ENCODE measurements around the gene EXOC4. TPM values are rescaled to one million over a fixed set of nuclear protein-coding genes. Genes with fewer than 3 reads are reported as not detected.

The EXOC4 gene
- polyA plus RNA-seq, 3 donors = 17.9 to 28.0 (median 22.3) TPM

- 88 to 95% (median 92%) methylated on average over 3 of the region's 3 CpGs for WGBS, 3 donors
- no peak overlapping the region for H3K27ac ChIP-seq (ENCODE audit: low read depth, low read length)
These were observed 308.5 kb downstream of the EXOC4 start for GRCh38 chr7:133561396-133561795.

DNA sequence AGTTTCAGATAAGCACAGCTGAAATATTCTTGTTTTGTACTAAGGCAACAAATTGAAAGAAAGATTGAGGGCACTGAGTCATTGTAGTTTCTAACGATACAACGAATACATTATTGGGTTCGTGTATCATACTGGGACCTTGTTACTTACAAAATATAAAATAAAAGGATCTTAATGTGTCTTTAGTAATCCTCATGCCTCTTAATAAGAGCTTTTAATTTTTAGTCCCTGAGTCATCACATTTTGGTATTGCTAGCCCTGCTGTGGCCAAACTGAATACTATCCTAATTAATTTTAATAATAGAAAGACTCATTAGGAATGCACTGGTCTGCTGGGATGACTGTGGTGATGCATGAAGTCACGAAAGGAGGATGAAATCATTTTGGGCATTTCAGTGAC lies 309.7 kb downstream of the EXOC4 start:
- no peak overlapping the region for H3K27ac ChIP-seq (ENCODE audit: low read depth, low read length)
- WGBS, 3 donors = 82 to 86% (median 85%) methylated on average over 4 of the region's 4 CpGs

DNA sequence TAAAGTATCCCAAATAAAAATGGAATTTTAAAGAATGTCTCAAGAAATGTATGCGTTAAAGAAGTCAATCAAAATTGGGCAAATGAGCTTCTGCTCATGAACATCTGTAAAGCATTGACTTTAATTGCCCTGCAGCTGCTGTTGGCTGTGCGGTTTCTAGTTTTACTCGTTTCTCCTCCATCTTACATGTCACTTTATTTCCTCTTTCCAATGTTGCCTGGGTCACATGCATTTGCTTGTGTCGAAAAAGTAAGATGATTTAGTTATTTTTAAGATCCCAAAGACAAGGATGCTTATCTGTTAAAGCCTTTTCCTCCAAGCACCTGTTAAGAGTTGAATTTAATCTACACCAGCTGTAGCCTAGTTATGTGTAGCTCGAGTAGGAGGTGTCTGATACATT lies 310.4 kb downstream of the EXOC4 start:
- H3K27ac ChIP-seq (ENCODE audit: low read depth, low read length) = no peak overlapping the region
- 61 to 91% (median 63%) methylated on average over 5 of the region's 5 CpGs for WGBS, 3 donors

GRCh38 chr7:133564484-133564883 lies 311.6 kb downstream of the EXOC4 start:
- no peak overlapping the region for H3K27ac ChIP-seq (ENCODE audit: low read depth, low read length)
- WGBS, 3 donors = 75 to 98% (median 97%) methylated on average over 2 of the region's 2 CpGs

GRCh38 chr7:133568544-133568943 lies 315.7 kb downstream of the EXOC4 start:
- 78 to 82% (median 80%) methylated on average over 3 of the region's 3 CpGs for WGBS, 3 donors
- no peak overlapping the region for H3K27ac ChIP-seq (ENCODE audit: low read depth, low read length)

DNA sequence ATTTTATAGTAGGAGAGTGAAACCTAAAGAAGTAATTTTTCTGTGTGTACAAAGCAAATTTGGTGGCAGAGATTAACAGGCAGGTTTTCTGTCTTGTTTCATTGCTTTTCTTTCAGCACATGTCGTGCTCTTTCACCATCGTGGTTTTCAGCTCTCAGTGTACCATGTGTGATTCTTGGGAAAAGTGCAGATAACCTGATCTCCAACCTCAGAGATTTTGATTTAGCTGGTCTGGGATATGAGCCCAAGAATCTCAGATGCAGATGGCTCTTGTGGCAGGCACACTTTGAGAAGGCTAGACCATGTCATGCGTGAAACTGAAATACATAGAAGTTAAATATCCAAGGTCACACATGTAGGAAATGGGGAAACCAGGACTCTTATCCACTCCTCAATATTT lies 317.4 kb downstream of the EXOC4 start:
- WGBS, 3 donors = 74 to 96% (median 80%) methylated on average over 3 of the region's 3 CpGs
- H3K27ac ChIP-seq (ENCODE audit: low read depth, low read length) = no peak overlapping the region

GRCh38 chr7:133571076-133571475 lies 318.2 kb downstream of the EXOC4 start:
- 53 to 92% (median 54%) methylated on average over 3 of the region's 3 CpGs for WGBS, 3 donors
- H3K27ac ChIP-seq (ENCODE audit: low read depth, low read length) = no peak overlapping the region

DNA sequence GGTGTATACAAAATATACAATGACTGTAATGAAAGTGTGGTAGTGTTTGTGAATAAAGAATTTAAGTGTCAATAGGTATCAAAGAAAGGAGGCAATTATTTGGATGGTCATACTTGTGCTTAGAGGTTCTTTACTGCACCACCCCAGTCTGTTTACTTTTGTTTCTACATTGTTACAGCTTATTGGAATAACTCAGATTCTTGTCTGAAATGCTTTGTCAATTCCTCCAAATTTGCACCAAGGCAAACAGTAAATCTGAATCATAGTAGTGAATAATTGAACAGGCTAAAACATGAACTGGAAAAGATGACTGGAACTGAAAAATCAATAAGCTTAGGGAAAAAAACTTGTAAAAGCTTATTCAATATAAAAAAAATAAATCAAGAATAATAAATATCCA lies 319.2 kb downstream of the EXOC4 start:
- H3K27ac ChIP-seq (ENCODE audit: low read depth, low read length) = no peak overlapping the region

DNA sequence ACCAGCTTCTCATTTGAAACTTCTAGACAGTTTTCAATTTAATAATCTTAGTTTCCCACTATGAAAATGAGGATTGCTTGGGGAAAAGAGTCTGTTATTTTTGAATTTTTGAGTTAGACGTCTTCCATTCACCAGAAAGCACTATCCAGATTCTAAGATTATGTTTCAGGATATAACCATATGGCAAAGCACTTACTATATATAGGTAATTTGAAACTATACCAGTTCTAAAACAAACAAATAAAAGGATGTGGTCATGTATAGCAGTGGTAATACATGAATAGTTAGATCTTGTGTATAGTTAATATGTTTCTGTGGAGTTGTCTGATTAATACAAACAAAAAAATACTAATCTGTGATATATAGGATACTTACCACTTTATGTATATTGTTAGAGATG lies 320.0 kb downstream of the EXOC4 start:
- no peak overlapping the region for H3K27ac ChIP-seq (ENCODE audit: low read depth, low read length)
- 93 to 100% (median 94%) methylated on average over 1 of the region's 1 CpG for WGBS, 3 donors

- 82 to 94% (median 87%) methylated on average over 4 of the region's 4 CpGs for WGBS, 3 donors
- no peak overlapping the region for H3K27ac ChIP-seq (ENCODE audit: low read depth, low read length)
These were observed 320.8 kb downstream of the EXOC4 start for GRCh38 chr7:133573554-133574265.

- H3K27ac ChIP-seq (ENCODE audit: low read depth, low read length) = no peak overlapping the region
- 70 to 91% (median 87%) methylated on average over 4 of the region's 4 CpGs for WGBS, 3 donors
These were observed 323.0 kb downstream of the EXOC4 start for GRCh38 chr7:133575726-133576440.

GRCh38 chr7:133576612-133577168 lies 323.8 kb downstream of the EXOC4 start:
- 85 to 94% (median 93%) methylated on average over 6 of the region's 6 CpGs for WGBS, 3 donors
- H3K27ac ChIP-seq (ENCODE audit: low read depth, low read length) = no peak overlapping the region

GRCh38 chr7:133582766-133583523 lies 330.1 kb downstream of the EXOC4 start:
- no peak overlapping the region for H3K27ac ChIP-seq (ENCODE audit: low read depth, low read length)
- 73 to 97% (median 85%) methylated on average over 4 of the region's 4 CpGs for whole genome bisulfite sequencing, 3 donors

- whole genome bisulfite sequencing, 3 donors = 92 to 98% (median 95%) methylated on average over 3 of the region's 3 CpGs
- H3K27ac ChIP-seq (ENCODE audit: low read depth, low read length) = no peak overlapping the region
These were observed 330.8 kb downstream of the EXOC4 start for GRCh38 chr7:133583545-133584171.

DNA sequence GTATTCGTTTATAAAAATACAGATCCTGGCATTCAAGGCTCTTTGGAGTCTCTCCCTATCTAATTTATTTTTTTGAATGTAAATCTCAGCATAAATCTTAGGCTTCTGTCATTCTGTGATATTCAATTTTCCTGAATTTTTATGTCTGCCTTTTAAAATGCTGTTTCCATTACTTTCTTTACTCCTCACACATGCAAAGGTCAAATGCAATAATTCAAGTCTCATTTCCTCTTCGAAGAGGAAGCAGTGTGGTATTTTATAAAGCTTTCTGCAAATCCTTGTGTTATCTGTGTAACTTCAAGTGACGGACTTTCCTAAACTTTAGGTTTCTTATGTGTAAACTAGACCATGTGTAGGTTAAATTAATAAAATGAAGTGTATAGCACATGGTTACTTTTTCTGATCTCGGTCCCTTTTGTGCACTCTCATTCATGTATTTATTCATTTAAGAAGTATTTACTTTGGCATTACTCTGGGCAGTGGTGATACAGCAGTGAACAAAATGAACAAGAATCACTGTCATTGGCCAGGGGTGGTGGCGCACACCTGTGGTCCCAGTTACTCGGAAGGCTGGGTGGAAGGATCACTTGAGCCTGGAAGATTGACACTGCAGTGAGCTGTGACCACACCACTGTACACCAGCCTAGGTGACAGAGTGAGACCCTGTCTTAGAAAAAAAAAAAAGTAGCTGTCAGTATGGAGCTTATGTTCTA lies 332.2 kb downstream of the EXOC4 start:
- H3K27ac ChIP-seq (ENCODE audit: low read depth, low read length) = no peak overlapping the region
- WGBS, 3 donors = 62 to 89% (median 75%) methylated on average over 6 of the region's 6 CpGs

DNA sequence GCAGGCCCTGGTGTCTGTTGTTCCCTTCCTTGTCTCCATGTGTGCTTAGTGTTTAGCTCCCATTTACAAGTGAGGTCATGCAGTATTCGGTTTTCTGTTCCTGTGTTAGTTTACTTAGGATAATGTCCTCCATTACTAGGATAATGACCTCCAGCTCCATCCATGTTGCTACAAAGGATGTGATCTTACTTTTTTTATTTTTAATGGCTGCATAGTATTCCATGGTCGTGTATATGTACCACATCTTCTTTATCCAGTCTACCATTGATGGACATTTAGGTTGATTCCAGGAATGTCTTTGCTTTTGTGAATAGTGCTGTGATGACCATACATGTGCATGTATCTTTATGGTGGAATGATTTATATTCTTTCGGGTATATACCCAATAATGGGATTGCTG lies 333.4 kb downstream of the EXOC4 start:
- WGBS, 3 donors = 91 to 95% (median 93%) methylated on average over 3 of the region's 3 CpGs
- H3K27ac ChIP-seq (ENCODE audit: low read depth, low read length) = no peak overlapping the region

DNA sequence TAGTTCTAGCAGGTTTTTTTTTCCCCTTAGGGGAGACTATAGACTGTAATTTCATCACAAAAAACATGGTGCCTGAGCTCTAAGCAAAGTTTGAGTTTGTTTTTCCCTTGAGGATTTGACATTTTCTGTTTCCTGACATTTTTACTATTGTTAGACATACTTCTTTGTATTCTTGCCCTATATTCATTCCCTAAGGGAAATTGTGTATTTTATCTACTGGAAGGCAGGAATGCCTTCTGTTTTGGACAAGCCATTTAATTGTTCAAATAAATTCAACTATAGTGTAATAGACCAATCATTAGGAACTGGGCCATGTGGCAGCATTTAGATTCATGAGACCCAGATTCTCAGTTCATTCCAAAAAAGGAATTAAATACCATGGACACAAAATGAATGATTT lies 335.0 kb downstream of the EXOC4 start:
- H3K27ac ChIP-seq (ENCODE audit: low read depth, low read length) = no peak overlapping the region

- no peak overlapping the region for H3K27ac ChIP-seq (ENCODE audit: low read depth, low read length)
- 97 to 99% (median 98%) methylated on average over 4 of the region's 4 CpGs for WGBS, 3 donors
These were observed 337.9 kb downstream of the EXOC4 start for GRCh38 chr7:133590795-133591194.
